NCI-H2081 (cell line): ENCODE measurements around the gene RASGEF1C.
"Not testable (repeated sequence)": the region's sequence is repeated elsewhere in the genome, so short reads cannot be mapped to it uniquely, and the experiment has no call there.

Experiments
- DNase-seq, 2 experiments: peaks; one replicate each; lab custom pipeline; 2025; lab: John Stamatoyannopoulos, UW

Gene RASGEF1C

GRCh38 chr5:180135967-180136629 lies 72.9 kb downstream of the RASGEF1C start:
- DNase-seq, result no peak

- DNase-seq, result no peak
Measured at GRCh38 chr5:180135128-180135955, 73.7 kb downstream of the RASGEF1C start.

GRCh38 chr5:180133971-180134508 lies 75.0 kb downstream of the RASGEF1C start:
- no peak for DNase-seq

GRCh38 chr5:180133551-180133950 lies 75.5 kb downstream of the RASGEF1C start:
- no peak for DNase-seq

- no peak for DNase-seq
Measured at GRCh38 chr5:180133060-180133459, 76.0 kb downstream of the RASGEF1C start.

- DNase-seq, result peak in 1 of 2 experiments; percentile 3
Measured at GRCh38 chr5:180130876-180131740, 77.9 kb downstream of the RASGEF1C start.

GRCh38 chr5:180130291-180130869 lies 78.6 kb downstream of the RASGEF1C start:
- no peak for DNase-seq

- no peak for DNase-seq
Measured at GRCh38 chr5:180129291-180130190, 79.5 kb downstream of the RASGEF1C start.

GRCh38 chr5:180128671-180129261 lies 80.2 kb downstream of the RASGEF1C start:
- no peak for DNase-seq

- DNase-seq, result no peak
Measured at GRCh38 chr5:180127682-180128670, 81.0 kb downstream of the RASGEF1C start.

GRCh38 chr5:180126716-180127681 lies 82.0 kb downstream of the RASGEF1C start:
- DNase-seq, result peak in 1 of 2 experiments; percentile 6

GRCh38 chr5:180126156-180126555 lies 82.9 kb downstream of the RASGEF1C start:
- DNase-seq, result not testable (repeated sequence)

GRCh38 chr5:180124662-180125061 lies 84.3 kb downstream of the RASGEF1C start:
- DNase-seq, result not testable (repeated sequence)

GRCh38 chr5:180122875-180123274 lies 86.1 kb downstream of the RASGEF1C start:
- no peak for DNase-seq

GRCh38 chr5:180121826-180122413 lies 87.1 kb downstream of the RASGEF1C start:
- no peak for DNase-seq

GRCh38 chr5:180120237-180121101 lies 88.5 kb downstream of the RASGEF1C start:
- no peak for DNase-seq

- no peak for DNase-seq
Measured at GRCh38 chr5:180119903-180120236, 89.1 kb downstream of the RASGEF1C start.
